ENCODE results near the gene VPS13D.

GRCh38 chr1:12203216-12204007 lies 26.4 kb upstream of the VPS13D start:
- TF ChIP-seq, protein P1, sequence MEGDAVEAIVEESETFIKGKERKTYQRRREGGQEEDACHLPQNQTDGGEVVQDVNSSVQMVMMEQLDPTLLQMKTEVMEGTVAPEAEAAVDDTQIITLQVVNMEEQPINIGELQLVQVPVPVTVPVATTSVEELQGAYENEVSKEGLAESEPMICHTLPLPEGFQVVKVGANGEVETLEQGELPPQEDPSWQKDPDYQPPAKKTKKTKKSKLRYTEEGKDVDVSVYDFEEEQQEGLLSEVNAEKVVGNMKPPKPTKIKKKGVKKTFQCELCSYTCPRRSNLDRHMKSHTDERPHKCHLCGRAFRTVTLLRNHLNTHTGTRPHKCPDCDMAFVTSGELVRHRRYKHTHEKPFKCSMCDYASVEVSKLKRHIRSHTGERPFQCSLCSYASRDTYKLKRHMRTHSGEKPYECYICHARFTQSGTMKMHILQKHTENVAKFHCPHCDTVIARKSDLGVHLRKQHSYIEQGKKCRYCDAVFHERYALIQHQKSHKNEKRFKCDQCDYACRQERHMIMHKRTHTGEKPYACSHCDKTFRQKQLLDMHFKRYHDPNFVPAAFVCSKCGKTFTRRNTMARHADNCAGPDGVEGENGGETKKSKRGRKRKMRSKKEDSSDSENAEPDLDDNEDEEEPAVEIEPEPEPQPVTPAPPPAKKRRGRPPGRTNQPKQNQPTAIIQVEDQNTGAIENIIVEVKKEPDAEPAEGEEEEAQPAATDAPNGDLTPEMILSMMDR (IDR thresholded peaks at IDR 0.05 in 4 of 5, conservative IDR thresholded peaks at IDR 0.05 in 1 of 5): no peak
- TF ChIP-seq POLR2A (IDR thresholded peaks at IDR 0.05): no peak
